HG02798 (cell line): Measurements from ENCODE around the gene LRRC52.
"Not testable (repeated sequence)": the region's sequence is repeated elsewhere in the genome, so short reads cannot be mapped to it uniquely, and the experiment has no call there.

ENCODE experiments used
- ATAC-seq: cut with Tn5 transposase; IDR thresholded peaks from one replicate; pipeline ENCODE4 v1.9.1; 2021; ENCODE audit warnings: mild to moderate bottlenecking; ENCODE audit not compliant: unreplicated experiment, poor library complexity

LRRC52 gene

DNA sequence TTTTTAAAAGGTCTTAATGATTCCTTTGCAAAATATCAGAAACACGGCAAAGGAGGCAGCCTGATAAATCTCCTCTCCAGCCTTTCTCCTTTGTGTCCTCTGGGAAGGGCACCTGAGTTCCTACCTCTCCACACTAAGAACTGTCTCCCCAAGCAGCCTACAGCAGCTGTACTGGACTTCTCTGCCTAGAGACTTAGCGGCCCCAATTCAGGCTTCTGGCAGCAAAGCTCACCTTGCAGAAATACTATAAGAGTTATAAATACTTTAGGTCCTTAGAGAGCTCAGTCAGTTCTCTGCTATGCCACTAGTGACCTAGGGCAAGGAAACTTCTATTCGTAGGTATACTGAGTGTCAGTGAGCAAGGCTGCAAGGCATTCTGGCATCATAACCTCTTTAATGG lies 33.9 kb downstream of the LRRC52 start:
- ATAC-seq, result no peak

DNA sequence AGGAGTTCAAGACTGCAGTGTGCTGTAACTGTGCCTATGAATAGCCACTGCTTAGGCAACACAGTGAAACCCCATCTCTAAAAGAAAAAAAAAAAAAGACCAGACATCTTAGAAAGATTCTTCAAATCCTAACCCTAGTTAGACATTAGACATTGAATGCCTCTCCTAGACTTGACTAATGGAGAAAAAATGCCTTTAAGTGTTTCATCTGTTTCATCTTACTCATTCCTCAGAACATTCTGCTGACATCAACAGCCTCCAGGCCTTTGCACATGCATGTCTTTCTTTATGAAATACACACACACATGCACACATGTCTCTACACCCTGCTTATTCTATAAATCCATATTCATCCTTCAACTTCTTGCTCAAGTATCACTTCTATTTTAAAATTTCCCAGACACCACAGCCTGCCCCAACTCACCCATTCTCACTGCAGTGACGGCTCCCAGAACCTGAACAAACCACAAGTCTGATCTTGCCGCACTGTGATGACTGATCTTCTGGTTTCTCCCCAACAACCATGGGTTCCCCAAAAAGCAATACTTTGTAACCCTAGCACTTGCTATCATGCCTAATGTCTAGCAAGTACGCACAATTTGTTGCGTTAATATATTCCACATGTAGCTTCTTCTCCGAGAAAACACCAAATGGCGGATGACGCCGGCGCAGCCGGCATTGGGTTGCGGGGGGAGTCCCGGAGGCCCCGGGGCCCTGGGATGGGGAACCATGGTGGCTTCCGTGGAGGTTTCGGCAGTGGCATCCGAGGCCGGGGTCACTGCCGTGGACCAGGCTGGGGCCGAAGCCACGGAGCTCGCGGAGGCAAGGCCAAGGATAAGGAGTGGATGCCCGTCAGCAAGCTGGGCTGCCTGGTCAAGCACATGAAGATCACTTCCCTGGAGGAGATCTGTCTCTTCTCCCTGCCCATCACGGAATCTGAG lies 37.4 kb downstream of the LRRC52 start:
- ATAC-seq, result no peak

GRCh38 chr1:165581926-165582325 lies 38.1 kb downstream of the LRRC52 start:
- ATAC-seq, result no peak

DNA sequence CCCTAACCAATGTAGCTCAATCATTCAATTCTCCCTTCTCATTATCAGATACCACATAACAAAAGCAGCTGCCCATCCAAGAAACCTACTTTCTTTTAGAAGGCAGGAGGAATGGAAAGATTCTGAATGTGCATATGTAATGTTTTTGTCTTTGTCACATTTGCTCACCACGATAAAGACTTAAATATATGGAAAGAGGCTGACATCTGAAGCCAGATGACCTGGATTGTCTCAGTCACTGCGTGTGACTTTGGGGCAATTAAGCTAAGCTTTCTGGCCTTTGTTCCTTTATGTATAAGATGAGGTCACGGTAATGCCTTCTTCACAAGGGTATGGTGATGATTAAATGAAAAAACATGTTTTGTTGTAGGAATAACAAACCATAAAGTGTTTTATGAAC lies 42.6 kb downstream of the LRRC52 start:
- ATAC-seq, result no peak

DNA sequence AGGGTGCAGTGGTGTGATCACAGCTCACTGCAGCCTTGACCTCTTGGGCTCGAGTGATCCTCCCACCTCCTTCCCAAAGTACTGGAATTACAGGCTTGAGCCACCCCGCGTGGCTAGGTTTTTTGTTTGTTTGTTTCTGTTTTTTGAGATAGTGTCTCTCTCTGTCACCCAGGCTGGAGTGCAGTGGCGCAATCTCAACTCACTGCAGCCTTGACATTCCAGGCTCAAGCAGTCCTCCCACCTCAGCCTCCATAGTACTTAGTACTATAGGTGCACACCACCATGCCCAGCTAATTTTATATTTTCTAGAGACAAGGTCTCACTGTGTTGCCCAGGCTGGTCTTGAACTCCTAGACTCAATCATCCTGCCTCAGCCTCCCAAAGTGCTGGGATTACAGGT lies 47.6 kb downstream of the LRRC52 start:
- ATAC-seq, result not testable (repeated sequence)

GRCh38 chr1:165592945-165593823 lies 49.4 kb downstream of the LRRC52 start:
- ATAC-seq, result peak; percentile 35

GRCh38 chr1:165595246-165595938 lies 51.6 kb downstream of the LRRC52 start:
- no peak for ATAC-seq

GRCh38 chr1:165597883-165598675 lies 54.3 kb downstream of the LRRC52 start:
- peak; percentile 99 for ATAC-seq

GRCh38 chr1:165598676-165599059 lies 54.9 kb downstream of the LRRC52 start:
- ATAC-seq, result no peak

DNA sequence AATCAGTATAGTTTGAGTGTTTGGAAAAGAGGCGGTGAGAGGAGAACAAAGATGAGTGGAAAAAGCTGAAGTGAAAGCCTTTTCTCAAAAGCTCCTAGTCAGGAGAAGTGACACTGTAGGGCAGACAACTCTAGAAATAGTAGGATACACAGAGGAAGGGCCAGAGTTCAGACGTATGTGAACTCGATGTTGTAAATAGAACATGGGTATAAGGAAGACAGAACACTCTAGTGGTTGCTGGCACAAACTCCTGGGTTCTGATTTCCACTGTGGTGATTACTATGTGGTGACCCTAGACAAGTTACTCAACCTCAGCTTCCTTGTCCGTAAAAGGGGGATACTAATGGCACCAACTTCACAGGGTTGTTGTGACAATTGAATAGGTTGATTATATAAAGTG lies 57.0 kb downstream of the LRRC52 start:
- ATAC-seq, result no peak

- ATAC-seq, result no peak
Measured at GRCh38 chr1:165603810-165604209, 60.0 kb downstream of the LRRC52 start.

DNA sequence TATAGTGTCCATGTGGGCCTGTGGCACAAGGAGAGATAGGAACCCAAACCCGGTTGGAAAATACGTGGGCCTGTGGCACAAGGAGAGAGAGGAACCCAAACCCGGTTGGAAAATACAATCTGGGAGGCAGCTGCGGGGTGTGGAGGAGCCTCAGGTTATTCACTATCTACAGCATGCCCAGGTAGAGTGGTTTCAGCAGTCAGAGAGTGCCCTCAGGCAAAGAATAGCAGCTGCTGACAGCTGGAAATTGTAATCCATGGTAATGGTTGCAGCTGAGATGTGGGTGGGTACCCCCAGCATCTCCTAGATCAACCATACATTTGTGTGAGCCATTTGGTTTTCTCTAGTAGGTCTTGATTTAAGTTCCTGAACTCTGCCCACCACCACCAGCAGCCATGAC lies 61.4 kb downstream of the LRRC52 start:
- ATAC-seq, result no peak

DNA sequence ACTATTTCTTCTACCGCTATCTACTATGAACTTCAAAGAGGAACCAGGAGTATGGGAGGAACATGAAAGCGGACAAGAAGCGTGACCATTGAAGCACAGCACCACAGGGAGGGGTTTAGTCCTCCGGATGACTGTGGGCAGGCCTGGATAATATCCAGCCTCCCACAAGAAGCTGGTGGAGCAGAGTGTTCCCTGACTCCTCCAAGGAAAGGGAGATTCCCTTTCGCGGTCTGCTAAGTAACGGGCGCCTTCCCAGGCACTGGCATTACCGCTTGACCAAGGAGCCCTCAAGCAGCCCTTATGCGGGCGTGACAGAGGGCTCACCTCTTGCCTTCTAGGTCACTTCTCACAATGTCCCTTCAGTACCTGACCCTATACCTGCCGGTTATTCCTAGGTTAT lies 62.9 kb downstream of the LRRC52 start:
- ATAC-seq, result not testable (repeated sequence)

DNA sequence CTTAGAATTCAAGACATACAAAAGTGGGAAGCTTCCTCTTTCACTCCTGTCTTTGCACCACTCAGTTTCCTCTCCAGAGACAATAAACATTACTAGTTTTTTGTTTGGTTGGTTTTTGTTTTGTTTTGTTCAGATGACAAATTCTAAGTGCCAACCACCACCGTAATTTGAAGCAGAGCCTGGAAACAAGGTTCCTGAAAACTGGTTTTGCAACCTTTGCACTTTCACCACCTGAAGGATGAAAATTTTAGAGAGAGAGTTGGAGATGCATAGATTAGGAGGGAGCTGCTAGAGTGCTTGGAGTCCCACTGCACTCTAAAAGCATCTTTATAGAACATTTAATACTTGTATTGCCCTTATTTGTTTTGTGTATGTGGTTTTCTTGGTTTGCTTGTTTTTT lies 67.1 kb downstream of the LRRC52 start:
- ATAC-seq, result no peak

GRCh38 chr1:165612062-165612461 lies 68.3 kb downstream of the LRRC52 start:
- no peak for ATAC-seq
